Esophagus muscularis mucosa (tissue), 4 donors: ENCODE data around the gene ZNF292. TPM values are rescaled to one million over a fixed set of nuclear protein-coding genes. Genes with fewer than 3 reads are reported as not detected.

ENCODE experiments used
- DNase-seq: peaks from one replicate; pipeline ENCODE4 v3.0.0-alpha.2; 2017; ENCODE audit errors: extremely low spot score
- H3K27ac ChIP-seq, 4 donors: fragments of 200-600 bp; sonication (generic); replicated peaks in 1 of 4; 1 replicate in 3 of 4; 2 replicates in 1 of 4; pipeline ENCODE4 v1.5.1; 2016 to 2019; ENCODE audit warnings: mild to moderate bottlenecking in 1 of 4
- H3K27me3 ChIP-seq, 4 donors: fragments of 200-600 bp; sonication (generic); one replicate each; pipeline versions ENCODE4 v1.5.1 to v1.6.0; 2016 to 2019
- H3K36me3 ChIP-seq, 4 donors: fragments of 200-600 bp; sonication (generic); one replicate each; pipeline ENCODE4 v1.5.1; 2016 to 2019
- H3K4me1 ChIP-seq, 4 donors: fragments of 200-600 bp; sonication (generic); one replicate each; pipeline ENCODE4 v1.5.1; 2016 to 2019
- H3K4me3 ChIP-seq, 4 donors: fragments of 200-600 bp; sonication (generic); 1 replicate in 2 of 4; 2 replicates in 2 of 4; pipeline ENCODE4 v1.5.1; 2016 to 2019; ENCODE audit warnings: mild to moderate bottlenecking in 4 of 4, moderate library complexity in 1 of 4
- H3K9me3 ChIP-seq, 4 donors: fragments of 200-600 bp; sonication (generic); 1 replicate in 3 of 4; 2 replicates in 1 of 4; pipeline ENCODE4 v1.5.1; 2016 to 2019
- EP300 ChIP-seq: sonication (generic); formaldehyde crosslinking; IDR thresholded peaks from one replicate; pipeline ENCODE4 v1.6.1; 2017; ENCODE audit warnings: antibody characterized with exemption
- POLR2A ChIP-seq: fragments of 450-650 bp; IDR thresholded peaks from one replicate; pipeline ENCODE4 v1.6.1; 2017; ENCODE audit warnings: antibody characterized with exemption, moderate library complexity, mild to moderate bottlenecking, low read depth
- POLR2AphosphoS5 ChIP-seq, 2 donors: sonication (generic); formaldehyde crosslinking; IDR thresholded peaks; one replicate each; pipeline ENCODE4 v1.6.1; 2017; ENCODE audit warnings: antibody characterized with exemption in 2 of 2
- whole genome bisulfite sequencing: methylation state at CpG from one replicate; pipeline ENCODE4 v1.1.5; 2018; 5-methylcytosine and 5-hydroxymethylcytosine counted together
- intact Hi-C: fragments of 100-400 bp; cut with DNase I; formaldehyde crosslinking; loops from one replicate; pipeline ENCODE4 v1.15.1; 2023
- total RNA-seq, 4 donors: library from RNA; depleted of rRNA; stranded (reverse); fragments of >200 nt; gene quantifications; one replicate each; pipeline versions ENCODE4 v1.1.0 to v1.2.1, GENCODE V29; 2016
- TF ChIP-seq, protein P1 (sequence below), 3 experiments: fragments of 200-600 bp in 2 of 3; fragments of 450-650 bp in 1 of 3; sonication (generic) in 2 of 3; IDR thresholded peaks; one replicate each; pipeline ENCODE4 v1.5.1; 2017 to 2019; ENCODE audit warnings: antibody characterized with exemption in 3 of 3, mild to moderate bottlenecking in 2 of 3, moderate library complexity in 1 of 3

ZNF292 gene
- total RNA-seq, 4 donors from 2014 or later = 28.3 to 44.9 (median 32.2) TPM

GRCh38 chr6:87251225-87251624, 95.9 kb downstream of the ZNF292 start:
- Histone ChIP-seq H3K36me3 (peaks cover 31 to 78% (median 50%) of the 10 kb centered on the region in 4 donors), H3K9me3 (no peaks in the 10 kb centered on the region), H3K27me3 (no peaks in the 10 kb centered on the region), H3K27ac (no peak overlapping the region), H3K4me1 (no peaks in the 10 kb centered on the region), H3K4me3 (no peak overlapping the region)
- no peak for TF ChIP-seq POLR2A
- WGBS = 93% methylated on average over 1 of the region's 1 CpG
- no peak for DNase-seq
- intact Hi-C loops = no loop called here

DNA sequence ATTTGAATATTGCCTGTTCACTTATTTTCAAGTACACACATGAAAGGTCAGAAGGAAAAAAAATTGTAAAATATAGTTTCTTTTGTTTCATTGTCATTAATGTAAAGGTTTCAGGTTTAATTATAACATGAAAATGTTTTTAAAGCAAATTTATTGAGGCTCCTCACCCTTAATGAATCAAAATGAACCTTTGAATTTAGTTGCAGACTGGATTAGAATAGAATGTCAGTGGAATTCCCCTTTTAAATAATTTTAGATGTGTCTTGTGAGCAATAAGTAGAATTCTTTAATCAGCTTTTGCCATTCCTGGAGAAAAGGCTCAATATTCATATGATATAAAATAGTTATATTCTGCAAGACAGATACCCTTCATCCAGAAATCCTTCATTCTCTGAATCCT, 96.4 kb downstream of the ZNF292 start:
- no peak for DNase-seq
- no peaks in the 10 kb centered on the region for H3K4me1 ChIP-seq
- no peak for TF ChIP-seq POLR2A
- no peak for TF ChIP-seq EP300
- no peak for TF ChIP-seq POLR2AphosphoS5 (IDR thresholded peaks at IDR 0.05)
- TF ChIP-seq, protein P1, sequence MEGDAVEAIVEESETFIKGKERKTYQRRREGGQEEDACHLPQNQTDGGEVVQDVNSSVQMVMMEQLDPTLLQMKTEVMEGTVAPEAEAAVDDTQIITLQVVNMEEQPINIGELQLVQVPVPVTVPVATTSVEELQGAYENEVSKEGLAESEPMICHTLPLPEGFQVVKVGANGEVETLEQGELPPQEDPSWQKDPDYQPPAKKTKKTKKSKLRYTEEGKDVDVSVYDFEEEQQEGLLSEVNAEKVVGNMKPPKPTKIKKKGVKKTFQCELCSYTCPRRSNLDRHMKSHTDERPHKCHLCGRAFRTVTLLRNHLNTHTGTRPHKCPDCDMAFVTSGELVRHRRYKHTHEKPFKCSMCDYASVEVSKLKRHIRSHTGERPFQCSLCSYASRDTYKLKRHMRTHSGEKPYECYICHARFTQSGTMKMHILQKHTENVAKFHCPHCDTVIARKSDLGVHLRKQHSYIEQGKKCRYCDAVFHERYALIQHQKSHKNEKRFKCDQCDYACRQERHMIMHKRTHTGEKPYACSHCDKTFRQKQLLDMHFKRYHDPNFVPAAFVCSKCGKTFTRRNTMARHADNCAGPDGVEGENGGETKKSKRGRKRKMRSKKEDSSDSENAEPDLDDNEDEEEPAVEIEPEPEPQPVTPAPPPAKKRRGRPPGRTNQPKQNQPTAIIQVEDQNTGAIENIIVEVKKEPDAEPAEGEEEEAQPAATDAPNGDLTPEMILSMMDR (IDR thresholded peaks at IDR 0.05) = no peak
- H3K36me3 ChIP-seq = peaks cover 31 to 78% (median 50%) of the 10 kb centered on the region in 4 donors
- intact Hi-C loops = no loop called here
- no peak overlapping the region for H3K27ac ChIP-seq
- H3K9me3 ChIP-seq = no peaks in the 10 kb centered on the region
- no peaks in the 10 kb centered on the region for H3K27me3 ChIP-seq
- no peak overlapping the region for H3K4me3 ChIP-seq

- WGBS = 95% methylated on average over 3 of the region's 3 CpGs
- H3K27ac ChIP-seq = no peak overlapping the region
- peaks cover 27 to 49% (median 35%) of the 10 kb centered on the region in 4 donors for H3K36me3 ChIP-seq
- no peaks in the 10 kb centered on the region for H3K27me3 ChIP-seq
- TF ChIP-seq EP300 (no peak), POLR2AphosphoS5 (IDR thresholded peaks at IDR 0.05) (no peak), POLR2A (no peak)
- TF ChIP-seq, protein P1 (IDR thresholded peaks at IDR 0.05) = no peak
- H3K9me3 ChIP-seq = no peaks in the 10 kb centered on the region
- intact Hi-C loops = no loop called here
- H3K4me3 ChIP-seq = no peak overlapping the region
- DNase-seq = no peak
- H3K4me1 ChIP-seq = no peaks in the 10 kb centered on the region
Measured at GRCh38 chr6:87257046-87257445, 101.7 kb downstream of the ZNF292 start.

- intact Hi-C loops = no loop called here
- no peak overlapping the region for H3K27ac ChIP-seq
- no peak overlapping the region for H3K4me3 ChIP-seq
- no peak for DNase-seq
- H3K9me3 ChIP-seq = no peaks in the 10 kb centered on the region
- WGBS = 98% methylated on average over 4 of the region's 4 CpGs
- H3K36me3 ChIP-seq = peaks cover 27 to 43% (median 34%) of the 10 kb centered on the region in 4 donors
- TF ChIP-seq, protein P1 (IDR thresholded peaks at IDR 0.05) = no peak
- TF ChIP-seq EP300 (no peak), POLR2AphosphoS5 (IDR thresholded peaks at IDR 0.05) (no peak), POLR2A (no peak)
- H3K4me1 ChIP-seq = no peaks in the 10 kb centered on the region
- no peaks in the 10 kb centered on the region for H3K27me3 ChIP-seq
Measured at GRCh38 chr6:87257565-87257964, 102.2 kb downstream of the ZNF292 start.

DNA sequence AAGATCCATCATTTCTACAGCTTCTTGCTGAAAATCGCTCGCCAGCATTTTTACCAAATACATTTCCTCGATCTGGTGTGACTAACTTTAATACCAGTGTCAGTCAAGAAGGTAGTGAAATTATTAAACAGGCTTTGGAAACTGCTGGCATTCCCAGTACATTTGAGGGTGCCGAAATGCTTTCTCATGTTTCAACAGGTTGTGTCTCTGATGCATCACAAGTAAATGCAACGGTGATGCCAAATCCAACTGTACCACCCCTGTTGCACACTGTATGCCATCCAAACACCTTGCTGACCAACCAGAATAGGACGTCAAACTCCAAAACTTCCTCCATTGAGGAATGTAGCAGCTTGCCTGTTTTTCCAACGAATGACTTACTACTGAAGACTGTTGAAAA, 102.6 kb downstream of the ZNF292 start:
- no peaks in the 10 kb centered on the region for H3K27me3 ChIP-seq
- peaks cover 27 to 39% (median 34%) of the 10 kb centered on the region in 4 donors for H3K36me3 ChIP-seq
- intact Hi-C loops = no loop called here
- H3K9me3 ChIP-seq = no peaks in the 10 kb centered on the region
- TF ChIP-seq POLR2A = no peak
- TF ChIP-seq, protein P1 (IDR thresholded peaks at IDR 0.05) = no peak
- no peak for TF ChIP-seq EP300
- TF ChIP-seq POLR2AphosphoS5 (IDR thresholded peaks at IDR 0.05) = no peak
- WGBS = 99% methylated on average over 7 of the region's 7 CpGs
- no peak overlapping the region for H3K27ac ChIP-seq
- H3K4me1 ChIP-seq = no peaks in the 10 kb centered on the region
- DNase-seq = no peak
- H3K4me3 ChIP-seq = no peak overlapping the region
